HepG2 (cell line): ENCODE data around the gene PEX7.
"Not testable (repeated sequence)": the region's sequence is repeated elsewhere in the genome, so short reads cannot be mapped to it uniquely, and the experiment has no call there.

Experiments
- CREB1 ChIP-seq, 2 experiments: fragments of 450-650 bp in 1 of 2; IDR thresholded peaks; 2 replicates each; pipeline ENCODE4 v1.6.1; 2016 to 2017; ENCODE audit warnings: control low read depth in 1 of 2, mild to moderate bottlenecking in 1 of 2, missing compliant biosample characterization in 1 of 2, missing genetic modification characterization in 1 of 2
- CTCF ChIP-seq: sonication (generic); formaldehyde crosslinking; IDR thresholded peaks from 2 replicates; pipeline ENCODE4 v1.5.0; 2020; ENCODE audit warnings: mild to moderate bottlenecking, missing genetic modification reagents, moderate library complexity
- ELK4 ChIP-seq: sonication (generic); formaldehyde crosslinking; IDR thresholded peaks from 2 replicates; pipeline ENCODE4 v1.9.0; 2021; ENCODE audit warnings: missing genetic modification reagents, borderline replicate concordance
- POLR2A ChIP-seq, 2 experiments: IDR thresholded peaks; 2 replicates each; pipeline ENCODE4 v1.6.1; 2011; ENCODE audit warnings: low read depth in 2 of 2, low read length in 2 of 2, mild to moderate bottlenecking in 1 of 2, moderate library complexity in 1 of 2; ENCODE audit not compliant: insufficient read depth in 1 of 2
- YY1 ChIP-seq: IDR thresholded peaks from 2 replicates; pipeline ENCODE4 v1.6.1; 2011; ENCODE audit warnings: low read length, low read depth, moderate library complexity, mild to moderate bottlenecking; ENCODE audit not compliant: insufficient read depth, insufficient replicate concordance
- ZNF674 ChIP-seq: sonication (generic); formaldehyde crosslinking; IDR thresholded peaks from 2 replicates; pipeline ENCODE4 v1.5.0; 2020; ENCODE audit warnings: low read depth, mild to moderate bottlenecking, missing genetic modification reagents
- ZNF773 ChIP-seq: sonication (generic); formaldehyde crosslinking; IDR thresholded peaks from 2 replicates; pipeline ENCODE4 v1.4.0; 2020; ENCODE audit warnings: missing genetic modification reagents, borderline replicate concordance

- not testable (repeated sequence) for TF ChIP-seq POLR2A (IDR thresholded peaks at IDR 0.05; ENCODE audit: insufficient read depth in 1 of 2, low read depth in 2 of 2, low read length in 2 of 2); ZNF674 (CRISPR knock-in tag); ELK4 (CRISPR knock-in tag); CTCF; YY1; CREB1 (IDR thresholded peaks at IDR 0.05); CREB1 (CRISPR knock-in tag; IDR thresholded peaks at IDR 0.05); ZNF773 (CRISPR knock-in tag)
These were observed 6.8 kb upstream of the PEX7 start for GRCh38 chr6:136815608-136816007.
